Loucy (cell line): ENCODE data around the gene POU2AF2.

ENCODE experiments used
- H2AFZ ChIP-seq: fragments of 200-600 bp; sonication (generic); 2 replicates; pipeline ENCODE4 v1.6.0; 2016; ENCODE audit warnings: antibody characterized with exemption, mild to moderate bottlenecking, low read length, moderate library complexity
- H3F3A ChIP-seq: fragments of 200-600 bp; 2 replicates; pipeline ENCODE4 v1.6.0; 2016; ENCODE audit warnings: antibody characterized with exemption, low read depth, mild to moderate bottlenecking
- H3K27me3 ChIP-seq: fragments of 200-600 bp; sonication (generic); 2 replicates; pipeline ENCODE4 v1.6.1; 2014; ENCODE audit warnings: low read length, mild to moderate bottlenecking; ENCODE audit not compliant: insufficient read depth, poor library complexity, severe bottlenecking
- H3K36me3 ChIP-seq: fragments of 200-600 bp; sonication (generic); 2 replicates; pipeline ENCODE4 v1.6.1; 2016; ENCODE audit warnings: low read length; ENCODE audit not compliant: insufficient read depth
- H3K4me1 ChIP-seq: fragments of 200-600 bp; sonication (generic); 2 replicates; pipeline ENCODE4 v1.5.1; 2014; ENCODE audit warnings: low read length, mild to moderate bottlenecking; ENCODE audit not compliant: insufficient read depth, poor library complexity, severe bottlenecking
- H3K4me2 ChIP-seq: fragments of 200-600 bp; sonication (generic); 2 replicates; pipeline ENCODE4 v1.6.0; 2014; ENCODE audit warnings: antibody characterized with exemption, low read length, low read depth, mild to moderate bottlenecking; ENCODE audit not compliant: poor library complexity, severe bottlenecking
- H3K4me3 ChIP-seq: fragments of 200-600 bp; sonication (generic); 2 replicates; pipeline ENCODE4 v1.5.1; 2014; ENCODE audit warnings: low read length, mild to moderate bottlenecking, mixed read lengths; ENCODE audit not compliant: poor library complexity, severe bottlenecking
- H3K79me2 ChIP-seq: fragments of 200-600 bp; sonication (generic); 2 replicates; pipeline ENCODE4 v1.6.1; 2014; ENCODE audit warnings: low read length; ENCODE audit not compliant: insufficient read depth
- H3K9ac ChIP-seq: fragments of 200-600 bp; sonication (generic); 2 replicates; pipeline ENCODE4 v1.6.0; 2014; ENCODE audit warnings: mild to moderate bottlenecking, low read depth, low read length, moderate library complexity; ENCODE audit not compliant: poor library complexity, severe bottlenecking
- H3K9me2 ChIP-seq: fragments of 200-600 bp; sonication (generic); replicated peaks from 2 replicates; pipeline ENCODE4 v1.6.1; 2016; ENCODE audit warnings: low read depth, low read length, mixed read lengths
- H3K9me3 ChIP-seq: fragments of 200-600 bp; sonication (generic); 2 replicates; pipeline ENCODE4 v1.6.1; 2014; ENCODE audit warnings: mild to moderate bottlenecking, antibody characterized with exemption, low read length, low read depth; ENCODE audit not compliant: insufficient read depth
- H4K20me1 ChIP-seq: fragments of 200-600 bp; sonication (generic); 2 replicates; pipeline ENCODE4 v1.6.0; 2014; ENCODE audit warnings: antibody characterized with exemption, low read length, mild to moderate bottlenecking; ENCODE audit not compliant: insufficient read depth, poor library complexity, severe bottlenecking
- CTCF ChIP-seq: fragments of 200-600 bp; sonication (generic); conservative IDR thresholded peaks from 2 replicates; pipeline ENCODE4 v1.5.1; 2014; ENCODE audit warnings: mild to moderate bottlenecking, antibody characterized with exemption, low read length
- EZH2phosphoT487 ChIP-seq: fragments of 200-600 bp; IDR thresholded peaks from 2 replicates; pipeline ENCODE4 v1.6.1; 2018; ENCODE audit warnings: antibody characterized with exemption, mild to moderate bottlenecking, moderate library complexity, borderline replicate concordance

POU2AF2 gene

GRCh38 chr11:111334532-111335502 is 89.3 kb downstream of the POU2AF2 start:
- no peaks in the 10 kb centered on the region for H4K20me1 ChIP-seq
- peaks cover 5% of the 10 kb centered on the region for H3K9me3 ChIP-seq
- no peak overlapping the region for H3K4me3 ChIP-seq
- no peaks in the 10 kb centered on the region for H3K27me3 ChIP-seq
- H3K4me2 ChIP-seq = no peak overlapping the region
- H3K36me3 ChIP-seq = no peaks in the 10 kb centered on the region
- no peak overlapping the region for H3K9ac ChIP-seq
- H2AFZ ChIP-seq = no peak overlapping the region
- no peaks in the 10 kb centered on the region for H3F3A ChIP-seq
- no peaks in the 10 kb centered on the region for H3K79me2 ChIP-seq
- no peaks in the 10 kb centered on the region for H3K9me2 ChIP-seq
- no peak for TF ChIP-seq CTCF
- H3K4me1 ChIP-seq = no peaks in the 10 kb centered on the region

- no peaks in the 10 kb centered on the region for H3K36me3 ChIP-seq
- no peaks in the 10 kb centered on the region for H3K79me2 ChIP-seq
- peaks cover 8% of the 10 kb centered on the region for H3K9me3 ChIP-seq
- H3K4me2 ChIP-seq = no peak overlapping the region
- no peaks in the 10 kb centered on the region for H3F3A ChIP-seq
- H3K4me3 ChIP-seq = no peak overlapping the region
- H3K4me1 ChIP-seq = no peaks in the 10 kb centered on the region
- H4K20me1 ChIP-seq = no peaks in the 10 kb centered on the region
- H3K9me2 ChIP-seq = no peaks in the 10 kb centered on the region
- no peak overlapping the region for H3K9ac ChIP-seq
- no peak overlapping the region for H2AFZ ChIP-seq
- no peaks in the 10 kb centered on the region for H3K27me3 ChIP-seq
- no peak for TF ChIP-seq CTCF
- TF ChIP-seq EZH2phosphoT487 = no peak
Observed at GRCh38 chr11:111335549-111335948, 90.0 kb downstream of the POU2AF2 start.
